ENCODE data around the gene IL1RL2. TPM values are rescaled to one million over a fixed set of nuclear protein-coding genes. Genes with fewer than 3 reads are reported as not detected.

IL1RL2 gene
- total RNA-seq, 1 experiment from 2014 or later = not detected

DNA sequence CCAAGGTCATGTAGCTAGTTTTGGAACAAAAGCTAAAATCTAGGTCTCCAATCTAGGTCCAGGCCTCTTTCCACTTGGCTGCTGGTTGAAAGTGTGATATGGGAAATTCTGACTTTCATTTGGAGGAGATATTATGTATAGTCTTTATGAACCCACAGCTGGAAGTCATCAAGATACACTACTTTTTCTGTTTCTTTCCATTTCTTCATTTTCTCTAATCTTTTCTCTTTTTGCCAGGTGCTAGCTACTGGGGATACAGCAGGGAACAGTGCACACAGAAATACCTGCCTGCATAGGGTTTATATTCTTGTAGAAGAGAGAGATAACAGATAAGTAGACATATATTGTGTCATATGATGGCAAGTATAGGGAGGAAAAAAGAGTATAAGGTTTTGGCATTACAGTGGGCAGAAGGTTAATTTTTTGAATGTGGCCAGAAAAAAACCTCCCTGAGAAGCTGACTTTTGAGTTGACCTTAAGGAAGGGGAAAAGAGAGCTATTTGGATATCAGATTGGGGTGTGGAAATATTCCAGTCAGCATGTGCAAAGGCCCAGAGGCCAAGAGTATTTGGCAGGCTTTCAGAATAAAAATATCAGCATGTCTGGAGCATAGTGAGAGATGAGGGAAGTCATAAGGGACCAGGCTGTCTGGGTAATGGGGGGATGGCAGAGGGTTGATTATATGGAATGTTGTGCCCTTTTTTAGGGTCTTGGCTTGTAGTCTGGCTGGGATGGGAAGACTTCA, 28.6 kb upstream of the IL1RL2 start:
- intact Hi-C loops (cut with micrococcal nuclease) = no loop called here

DNA sequence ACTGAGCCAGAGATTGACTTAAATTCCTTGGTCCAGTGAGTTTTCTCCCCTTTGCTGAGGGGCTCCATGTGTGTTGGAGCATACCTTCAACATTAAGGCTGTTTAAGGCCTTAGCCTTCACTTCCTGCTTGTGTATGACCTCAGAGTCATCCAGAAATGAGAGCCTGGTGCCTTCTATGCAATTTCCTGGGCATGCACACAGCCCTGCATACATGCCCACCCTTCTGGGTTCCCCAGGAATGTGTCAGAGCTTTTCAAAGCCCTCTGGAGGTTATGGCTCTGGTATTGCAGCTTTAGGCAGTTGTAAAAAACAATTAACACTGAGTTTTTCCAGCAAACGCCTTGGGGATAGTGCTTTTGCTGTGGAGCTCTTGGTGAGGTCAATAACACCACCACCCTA, 27.5 kb upstream of the IL1RL2 start:
- Histone ChIP-seq H3K27ac (ENCODE audit: low read depth, low read length) (no peak overlapping the region), H4K20me1 (ENCODE audit: insufficient read depth) (no peaks in the 10 kb centered on the region), H3K36me3 (ENCODE audit: control insufficient read depth in 1 of 2, insufficient read depth in 2 of 2, low read length in 2 of 2) (no peaks in the 10 kb centered on the region), H3K9me2 (ENCODE audit: insufficient read depth) (no peaks in the 10 kb centered on the region), H3K4me2 (ENCODE audit: low read length) (no peak overlapping the region), H3K79me2 (ENCODE audit: insufficient read depth, low read length) (no peaks in the 10 kb centered on the region), H3K9me3 (ENCODE audit: control insufficient read depth in 1 of 2, insufficient read depth in 1 of 2, low read depth in 1 of 2, low read length in 2 of 2) (no peaks in the 10 kb centered on the region), H3K4me1 (ENCODE audit: control insufficient read depth in 1 of 2, insufficient read depth in 2 of 2, low read length in 2 of 2) (peaks cover 15 to 16% of the 10 kb centered on the region in 2 experiments), H3K27me3 (ENCODE audit: insufficient read depth, low read length) (no peaks in the 10 kb centered on the region), H3K4me3 (replicated peaks in 1 of 2; ENCODE audit: low read depth in 1 of 2, low read length in 2 of 2) (no peak overlapping the region), H2AFZ (ENCODE audit: low read depth, low read length, poor library complexity, severe bottlenecking) (no peak overlapping the region), H3K9ac (ENCODE audit: low read length) (no peak overlapping the region)
- DNase-seq (ENCODE audit: low read depth, low spot score) (no peak), ATAC-seq (no peak)
- ChIA-PET RAD21 (ENCODE audit: low non-redundant PET in 1 of 2, low total read pairs in 2 of 2, uncharacterized antibody in 2 of 2, unreplicated experiment in 2 of 2) (no interaction called here), POLR2A (no interaction called here), CTCF (interaction anchor here (1.1 kb wide), 1 partner anchor 82 kb away, joined by 4 read pairs; no protein-coding TSS in a partner anchor)
- BruUV-seq (replicated peaks) = no TSS peak
- intact Hi-C loops (cut with micrococcal nuclease) = no loop called here
- TF ChIP-seq, protein P1, sequence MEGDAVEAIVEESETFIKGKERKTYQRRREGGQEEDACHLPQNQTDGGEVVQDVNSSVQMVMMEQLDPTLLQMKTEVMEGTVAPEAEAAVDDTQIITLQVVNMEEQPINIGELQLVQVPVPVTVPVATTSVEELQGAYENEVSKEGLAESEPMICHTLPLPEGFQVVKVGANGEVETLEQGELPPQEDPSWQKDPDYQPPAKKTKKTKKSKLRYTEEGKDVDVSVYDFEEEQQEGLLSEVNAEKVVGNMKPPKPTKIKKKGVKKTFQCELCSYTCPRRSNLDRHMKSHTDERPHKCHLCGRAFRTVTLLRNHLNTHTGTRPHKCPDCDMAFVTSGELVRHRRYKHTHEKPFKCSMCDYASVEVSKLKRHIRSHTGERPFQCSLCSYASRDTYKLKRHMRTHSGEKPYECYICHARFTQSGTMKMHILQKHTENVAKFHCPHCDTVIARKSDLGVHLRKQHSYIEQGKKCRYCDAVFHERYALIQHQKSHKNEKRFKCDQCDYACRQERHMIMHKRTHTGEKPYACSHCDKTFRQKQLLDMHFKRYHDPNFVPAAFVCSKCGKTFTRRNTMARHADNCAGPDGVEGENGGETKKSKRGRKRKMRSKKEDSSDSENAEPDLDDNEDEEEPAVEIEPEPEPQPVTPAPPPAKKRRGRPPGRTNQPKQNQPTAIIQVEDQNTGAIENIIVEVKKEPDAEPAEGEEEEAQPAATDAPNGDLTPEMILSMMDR (IDR thresholded peaks at IDR 0.05 in 2 of 3, conservative IDR thresholded peaks at IDR 0.05 in 1 of 3; ENCODE audit: borderline replicate concordance in 1 of 3, insufficient read depth in 1 of 3, low read depth in 2 of 3, low read length in 2 of 3) = no peak
- TF ChIP-seq YY1 (IDR thresholded peaks at IDR 0.05; ENCODE audit: extremely low read depth, insufficient replicate concordance, low read depth, low read length) = no peak

More for the DNA sequence above, 28.6 kb upstream of the IL1RL2 start:
- no peak overlapping the region for H3K4me2 ChIP-seq (ENCODE audit: low read length)
- RAD21 ChIA-PET (ENCODE audit: low non-redundant PET in 1 of 2, low total read pairs in 2 of 2, uncharacterized antibody in 2 of 2, unreplicated experiment in 2 of 2) = no interaction called here
- no peaks in the 10 kb centered on the region for H3K9me2 ChIP-seq (ENCODE audit: insufficient read depth)
- H3K4me3 ChIP-seq (replicated peaks in 1 of 2; ENCODE audit: low read depth in 1 of 2, low read length in 2 of 2) = no peak overlapping the region
- no TSS peak for BruUV-seq (replicated peaks)
- CTCF ChIA-PET = no interaction called here
- ATAC-seq = no peak
- H3K36me3 ChIP-seq (ENCODE audit: control insufficient read depth in 1 of 2, insufficient read depth in 2 of 2, low read length in 2 of 2) = no peaks in the 10 kb centered on the region
- H3K79me2 ChIP-seq (ENCODE audit: insufficient read depth, low read length) = no peaks in the 10 kb centered on the region
- no peak for DNase-seq (ENCODE audit: low read depth, low spot score)
- H4K20me1 ChIP-seq (ENCODE audit: insufficient read depth) = no peaks in the 10 kb centered on the region
- H3K27ac ChIP-seq (ENCODE audit: low read depth, low read length) = no peak overlapping the region
- no peaks in the 10 kb centered on the region for H3K27me3 ChIP-seq (ENCODE audit: insufficient read depth, low read length)
- POLR2A ChIA-PET = no interaction called here
- peaks cover 15 to 16% of the 10 kb centered on the region in 2 experiments for H3K4me1 ChIP-seq (ENCODE audit: control insufficient read depth in 1 of 2, insufficient read depth in 2 of 2, low read length in 2 of 2)
- no peak overlapping the region for H2AFZ ChIP-seq (ENCODE audit: low read depth, low read length, poor library complexity, severe bottlenecking)
- H3K9me3 ChIP-seq (ENCODE audit: control insufficient read depth in 1 of 2, insufficient read depth in 1 of 2, low read depth in 1 of 2, low read length in 2 of 2) = no peaks in the 10 kb centered on the region
- no peak overlapping the region for H3K9ac ChIP-seq (ENCODE audit: low read length)
- no peak for TF ChIP-seq RAD21 (IDR thresholded peaks at IDR 0.05; ENCODE audit: low read depth)
- no peak for TF ChIP-seq CEBPB (IDR thresholded peaks at IDR 0.05; ENCODE audit: low read depth)
- no peak for TF ChIP-seq POLR2AphosphoS5 (IDR thresholded peaks at IDR 0.05; ENCODE audit: low read depth, low read length)
- TF ChIP-seq FOSL1 (IDR thresholded peaks at IDR 0.05; ENCODE audit: low read depth) = no peak
- no peak for TF ChIP-seq SRF (IDR thresholded peaks at IDR 0.05; ENCODE audit: low read depth)
- TF ChIP-seq POLR2A (IDR thresholded peaks at IDR 0.05; ENCODE audit: borderline replicate concordance, extremely low read depth, insufficient read depth, insufficient read length) = no peak
- TF ChIP-seq ELF1 (IDR thresholded peaks at IDR 0.05; ENCODE audit: borderline replicate concordance, low read depth) = no peak
- TF ChIP-seq EZH2phosphoT487 (IDR thresholded peaks at IDR 0.05; ENCODE audit: borderline replicate concordance) = no peak
- no peak for TF ChIP-seq JUND (IDR thresholded peaks at IDR 0.05)
- TF ChIP-seq, protein P2, sequence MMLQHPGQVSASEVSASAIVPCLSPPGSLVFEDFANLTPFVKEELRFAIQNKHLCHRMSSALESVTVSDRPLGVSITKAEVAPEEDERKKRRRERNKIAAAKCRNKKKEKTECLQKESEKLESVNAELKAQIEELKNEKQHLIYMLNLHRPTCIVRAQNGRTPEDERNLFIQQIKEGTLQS (IDR thresholded peaks at IDR 0.05) = no peak
- no peak for TF ChIP-seq ZNF274 (IDR thresholded peaks at IDR 0.05; ENCODE audit: low read depth, low read length)

Data from HCT116 (cell line).